WI38 (cell line): ENCODE data around the gene CADM1.

ENCODE experiments used
- H3K4me3 ChIP-seq: 2 replicates; pipeline ENCODE4 v1.5.1; 2011; ENCODE audit warnings: low read depth, mild to moderate bottlenecking, control low read depth, low read length
- CTCF ChIP-seq: IDR thresholded peaks from 2 replicates; pipeline ENCODE4 v1.5.1; 2012; ENCODE audit warnings: low read depth, mild to moderate bottlenecking, control low read depth, low read length

The CADM1 gene

GRCh38 chr11:115501893-115502589 is 2.2 kb downstream of the CADM1 start:
- H3K4me3 ChIP-seq, result peak overlapping the region; percentile 70
- no peak for TF ChIP-seq CTCF

GRCh38 chr11:115501502-115501892 is 2.7 kb downstream of the CADM1 start:
- H3K4me3 ChIP-seq, result no peak overlapping the region
- TF ChIP-seq CTCF, result no peak

GRCh38 chr11:115500547-115501501 is 3.4 kb downstream of the CADM1 start:
- TF ChIP-seq CTCF, result no peak
- H3K4me3 ChIP-seq, result no peak overlapping the region

DNA sequence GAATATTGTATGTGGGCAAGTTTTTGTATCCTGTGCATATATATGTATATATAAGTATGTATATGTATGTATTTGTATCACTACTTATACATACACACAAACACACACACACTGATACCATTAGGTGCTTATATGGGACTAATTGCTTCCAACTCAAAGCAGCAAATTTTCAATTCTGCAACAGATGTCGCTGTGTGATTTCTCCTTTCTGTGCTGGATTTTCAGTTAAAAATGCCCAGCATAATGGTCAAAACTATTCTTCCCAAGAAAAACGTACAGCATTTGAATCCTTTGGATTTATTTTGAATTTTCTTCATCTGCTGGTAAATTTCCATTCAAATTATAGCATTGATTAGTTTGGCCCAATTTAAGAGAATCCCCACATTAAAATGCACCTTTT is 4.3 kb downstream of the CADM1 start:
- H3K4me3 ChIP-seq, result no peak overlapping the region
- TF ChIP-seq CTCF, result no peak

DNA sequence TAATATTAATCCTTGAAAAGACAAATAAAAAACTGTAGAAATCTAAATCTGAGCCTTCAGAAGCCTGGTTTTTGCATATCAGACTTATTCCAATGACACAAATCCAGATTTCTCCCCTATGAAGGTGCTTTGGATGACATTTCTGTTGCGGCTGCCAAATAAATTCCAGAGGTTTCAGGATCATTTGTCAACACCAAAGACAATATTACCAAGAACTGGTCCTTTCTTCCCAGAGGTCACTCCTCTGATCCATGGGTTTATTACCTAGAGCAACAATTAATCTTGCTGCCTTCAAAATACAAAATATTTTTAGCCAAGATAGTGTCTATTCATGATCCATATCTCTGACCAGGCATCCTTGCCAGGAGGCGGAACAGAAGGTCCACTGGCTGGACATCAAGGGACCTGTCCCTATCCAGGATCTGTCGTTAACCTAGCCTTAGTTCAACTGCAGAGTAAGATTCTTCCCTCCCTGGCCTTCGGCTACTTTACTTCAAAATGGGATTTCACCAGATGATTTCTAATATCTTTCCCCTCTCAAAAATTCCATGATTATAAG is 4.9 kb downstream of the CADM1 start:
- no peak overlapping the region for H3K4me3 ChIP-seq
- no peak for TF ChIP-seq CTCF

GRCh38 chr11:115498354-115498753 is 5.9 kb downstream of the CADM1 start:
- no peak for TF ChIP-seq CTCF
- no peak overlapping the region for H3K4me3 ChIP-seq

DNA sequence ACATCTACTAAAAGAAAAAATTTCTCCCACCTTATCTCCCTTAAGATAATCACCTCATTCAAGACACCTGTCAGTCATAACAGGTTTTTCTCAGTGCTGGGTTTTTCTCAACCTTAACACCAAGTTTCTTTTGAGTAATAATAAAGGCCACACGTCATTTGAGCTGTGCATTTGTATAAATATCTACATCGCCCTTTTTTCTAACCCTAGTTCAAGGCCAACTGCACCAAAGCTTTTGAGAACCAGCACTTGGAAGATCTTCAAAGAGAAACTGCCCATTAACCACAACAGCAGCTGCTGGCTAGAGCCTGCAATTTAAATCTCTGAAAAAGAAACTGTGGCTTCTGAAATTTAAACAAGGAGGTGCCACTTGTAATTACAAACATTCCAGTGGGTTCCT is 6.9 kb downstream of the CADM1 start:
- H3K4me3 ChIP-seq, result no peak overlapping the region
- TF ChIP-seq CTCF, result no peak
